ENCODE measurements around the gene DNAH1. TPM values are rescaled to one million over a fixed set of nuclear protein-coding genes. Genes with fewer than 3 reads are reported as not detected.

Gene DNAH1
- polyA plus RNA-seq, 1 donor (not counting 4 experiments of a cell fraction or from before 2014, with no cell fraction given), result 0.33 TPM

DNA sequence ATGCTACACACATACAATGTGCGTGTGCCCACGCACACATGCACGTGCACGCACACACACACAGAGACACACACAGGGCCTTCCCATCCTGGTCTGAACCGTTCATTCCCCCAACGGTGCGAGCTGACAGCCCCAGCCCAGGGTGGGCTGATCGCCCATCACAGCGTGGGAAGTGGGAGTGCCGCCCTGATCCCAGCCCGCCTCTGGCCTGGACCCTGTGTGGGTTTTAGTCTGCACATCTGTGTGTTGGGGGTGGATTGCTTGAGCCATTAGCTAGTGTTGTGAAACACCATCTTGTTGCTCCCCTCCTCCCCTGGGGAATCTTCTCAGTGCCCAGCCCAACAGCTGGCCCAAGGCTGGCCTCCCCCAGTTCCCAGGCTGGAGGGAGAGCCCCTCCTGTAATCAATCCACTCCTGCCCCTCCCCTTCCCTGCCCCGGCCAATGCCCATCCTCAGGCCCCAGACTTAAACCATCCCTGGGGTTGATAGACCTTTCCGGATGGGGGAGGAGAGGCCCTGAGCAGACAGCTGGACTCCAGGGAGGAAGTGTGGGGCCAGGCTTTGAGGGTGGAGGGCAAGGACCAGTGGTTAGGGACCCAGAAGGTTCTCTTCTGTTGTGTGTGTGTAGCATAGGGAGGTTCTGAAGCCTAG, 120.5 kb downstream of the DNAH1 start:
- H3K9ac ChIP-seq (ENCODE audit: control insufficient read depth, extremely low read depth, insufficient read depth, low read length), result no peak overlapping the region
- TF ChIP-seq, protein P1, sequence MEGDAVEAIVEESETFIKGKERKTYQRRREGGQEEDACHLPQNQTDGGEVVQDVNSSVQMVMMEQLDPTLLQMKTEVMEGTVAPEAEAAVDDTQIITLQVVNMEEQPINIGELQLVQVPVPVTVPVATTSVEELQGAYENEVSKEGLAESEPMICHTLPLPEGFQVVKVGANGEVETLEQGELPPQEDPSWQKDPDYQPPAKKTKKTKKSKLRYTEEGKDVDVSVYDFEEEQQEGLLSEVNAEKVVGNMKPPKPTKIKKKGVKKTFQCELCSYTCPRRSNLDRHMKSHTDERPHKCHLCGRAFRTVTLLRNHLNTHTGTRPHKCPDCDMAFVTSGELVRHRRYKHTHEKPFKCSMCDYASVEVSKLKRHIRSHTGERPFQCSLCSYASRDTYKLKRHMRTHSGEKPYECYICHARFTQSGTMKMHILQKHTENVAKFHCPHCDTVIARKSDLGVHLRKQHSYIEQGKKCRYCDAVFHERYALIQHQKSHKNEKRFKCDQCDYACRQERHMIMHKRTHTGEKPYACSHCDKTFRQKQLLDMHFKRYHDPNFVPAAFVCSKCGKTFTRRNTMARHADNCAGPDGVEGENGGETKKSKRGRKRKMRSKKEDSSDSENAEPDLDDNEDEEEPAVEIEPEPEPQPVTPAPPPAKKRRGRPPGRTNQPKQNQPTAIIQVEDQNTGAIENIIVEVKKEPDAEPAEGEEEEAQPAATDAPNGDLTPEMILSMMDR (optimal IDR thresholded peaks at IDR 0.05 in 1 of 3, IDR thresholded peaks at IDR 0.05 in 1 of 3, conservative IDR thresholded peaks at IDR 0.05 in 1 of 3; ENCODE audit: extremely low read depth in 1 of 3, insufficient read depth in 2 of 3, low read length in 3 of 3), result no peak
- TF ChIP-seq EZH2 (IDR thresholded peaks at IDR 0.05; ENCODE audit: low read length), result no peak
- no peaks in the 10 kb centered on the region for H4K20me1 ChIP-seq (ENCODE audit: control insufficient read depth, extremely low read depth, insufficient read depth, low read length)
- dilution Hi-C loops (cut with MboI; ENCODE audit: extremely low pct_ligation_motif_present, low sequenced_read_pairs), result no loop called here
- peaks cover 22% of the 10 kb centered on the region for H3K4me1 ChIP-seq (ENCODE audit: control insufficient read depth, extremely low read depth, insufficient read depth, low read length)
- H3K79me2 ChIP-seq (ENCODE audit: control insufficient read depth, insufficient read depth, low read length), result no peaks in the 10 kb centered on the region
- no peak overlapping the region for H3K27ac ChIP-seq (ENCODE audit: control insufficient read depth, insufficient read depth, low read length)
- no peaks in the 10 kb centered on the region for H3K9me3 ChIP-seq (ENCODE audit: control insufficient read depth, low read depth, low read length)
- no peaks in the 10 kb centered on the region for H3K36me3 ChIP-seq (ENCODE audit: control insufficient read depth in 2 of 2, extremely low read depth in 1 of 2, insufficient read depth in 2 of 2, low read length in 2 of 2)
- H3K27me3 ChIP-seq (ENCODE audit: control insufficient read depth, extremely low read depth, insufficient read depth, low read length), result no peaks in the 10 kb centered on the region
- no peak overlapping the region for H3K4me2 ChIP-seq (ENCODE audit: control insufficient read depth, extremely low read depth, insufficient read depth, low read depth, low read length)
- FAIRE-seq, result no peak
- no peak overlapping the region for H2AFZ ChIP-seq (ENCODE audit: control insufficient read depth, low read length)
- no peak for DNase-seq (ENCODE audit: low read depth, low spot score)
- no peak overlapping the region for H3K4me3 ChIP-seq (ENCODE audit: control insufficient read depth in 2 of 3, extremely low read depth in 1 of 3, insufficient read depth in 2 of 3, low read depth in 1 of 3, low read length in 3 of 3)
- H3K9me1 ChIP-seq (ENCODE audit: control insufficient read depth, extremely low read depth, insufficient read depth, low read length), result no peaks in the 10 kb centered on the region

DNA sequence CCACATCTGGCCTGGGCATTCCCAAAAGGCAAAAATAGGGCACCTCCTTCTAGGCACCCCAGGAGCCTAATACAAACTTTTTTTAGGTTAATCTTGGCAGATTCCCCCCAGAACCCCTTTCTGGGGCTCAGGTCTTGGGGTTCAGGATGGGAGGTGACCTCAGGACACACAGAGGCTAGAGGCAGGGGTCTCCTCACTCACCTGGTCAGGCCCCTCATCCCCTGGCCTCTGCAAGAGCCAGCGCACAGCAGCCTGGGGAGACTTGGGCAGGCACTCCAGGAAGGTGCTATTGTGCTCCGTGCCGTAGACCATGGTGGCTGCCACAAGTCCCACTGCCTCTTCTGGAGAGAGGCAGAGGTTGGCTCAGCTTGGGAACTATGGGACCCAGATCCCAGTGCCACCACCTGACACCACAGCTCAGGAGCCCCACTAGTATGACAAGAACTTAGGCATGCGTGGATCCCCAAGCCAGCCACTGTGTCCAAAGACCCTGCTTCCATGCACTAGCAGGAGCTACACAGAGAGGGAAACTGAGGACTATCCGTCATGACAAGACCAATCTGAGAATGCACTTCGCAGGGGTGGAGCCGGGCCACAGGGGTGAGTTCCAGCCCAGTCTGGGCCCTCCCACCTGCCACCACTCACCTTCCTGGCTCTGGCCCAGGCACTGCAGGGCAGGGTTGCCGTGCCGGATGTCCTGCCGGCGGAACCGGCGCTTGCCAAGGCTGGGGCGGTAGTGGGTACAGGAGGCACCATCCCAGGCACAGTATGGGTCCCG, 121.4 kb downstream of the DNAH1 start:
- H3K27me3 ChIP-seq (ENCODE audit: control insufficient read depth, extremely low read depth, insufficient read depth, low read length), result no peaks in the 10 kb centered on the region
- peak overlapping the region; percentile 51 for H3K4me2 ChIP-seq (ENCODE audit: control insufficient read depth, extremely low read depth, insufficient read depth, low read depth, low read length)
- H3K79me2 ChIP-seq (ENCODE audit: control insufficient read depth, insufficient read depth, low read length), result no peaks in the 10 kb centered on the region
- DNase-seq (ENCODE audit: low read depth, low spot score) (no peak), FAIRE-seq (peak; percentile 81)
- H3K9ac ChIP-seq (ENCODE audit: control insufficient read depth, extremely low read depth, insufficient read depth, low read length), result no peak overlapping the region
- no peaks in the 10 kb centered on the region for H4K20me1 ChIP-seq (ENCODE audit: control insufficient read depth, extremely low read depth, insufficient read depth, low read length)
- H3K4me1 ChIP-seq (ENCODE audit: control insufficient read depth, extremely low read depth, insufficient read depth, low read length), result peaks cover 22% of the 10 kb centered on the region
- no peaks in the 10 kb centered on the region for H3K9me3 ChIP-seq (ENCODE audit: control insufficient read depth, low read depth, low read length)
- TF ChIP-seq, protein P1 (optimal IDR thresholded peaks at IDR 0.05 in 1 of 3, IDR thresholded peaks at IDR 0.05 in 1 of 3, conservative IDR thresholded peaks at IDR 0.05 in 1 of 3; ENCODE audit: extremely low read depth in 1 of 3, insufficient read depth in 2 of 3, low read length in 3 of 3), result no peak
- no peak for TF ChIP-seq EZH2 (IDR thresholded peaks at IDR 0.05; ENCODE audit: low read length)
- H3K36me3 ChIP-seq (ENCODE audit: control insufficient read depth in 2 of 2, extremely low read depth in 1 of 2, insufficient read depth in 2 of 2, low read length in 2 of 2), result no peaks in the 10 kb centered on the region
- H3K9me1 ChIP-seq (ENCODE audit: control insufficient read depth, extremely low read depth, insufficient read depth, low read length), result no peaks in the 10 kb centered on the region
- peak overlapping the region; percentile 74 for H2AFZ ChIP-seq (ENCODE audit: control insufficient read depth, low read length)
- no peak overlapping the region for H3K4me3 ChIP-seq (ENCODE audit: control insufficient read depth in 2 of 3, extremely low read depth in 1 of 3, insufficient read depth in 2 of 3, low read depth in 1 of 3, low read length in 3 of 3)
- no peak overlapping the region for H3K27ac ChIP-seq (ENCODE audit: control insufficient read depth, insufficient read depth, low read length)
- dilution Hi-C loops (cut with MboI; ENCODE audit: extremely low pct_ligation_motif_present, low sequenced_read_pairs), result no loop called here

Data from keratinocyte (primary cell).